A673 (cell line): ENCODE data around the gene PNPLA6. TPM values are rescaled to one million over a fixed set of nuclear protein-coding genes. Genes with fewer than 3 reads are reported as not detected.

Experiments used
- BruUV-seq: library from RNA; stranded (reverse); fragments of 400-500 nt; replicated peaks from 2 replicates; lab custom pipeline; 2021; lab: Mats Ljungman, UMichigan
- CTCF ChIA-PET: fragments of 300-600 bp; sonication (Branson Sonifier 250); formaldehyde crosslinking; loops from one replicate; lab custom pipeline; 2022; ENCODE audit warnings: antibody characterized with exemption; lab: Charles Lee
- POLR2A ChIA-PET: fragments of 300-600 bp; sonication (Branson Sonifier 250); formaldehyde crosslinking; loops from one replicate; lab custom pipeline; 2022; ENCODE audit warnings: antibody characterized with exemption; ENCODE audit not compliant: low non-redundant PET; lab: Charles Lee
- DNase-seq: peaks from one replicate; pipeline ENCODE4 v3.0.0-alpha.2; 2015; ENCODE audit warnings: low spot score
- H3K27ac ChIP-seq: fragments of 200-600 bp; sonication (generic); 2 replicates; pipeline ENCODE4 v1.5.1; 2016; ENCODE audit warnings: mixed run types, low read depth, mild to moderate bottlenecking, mixed read lengths, antibody characterized with exemption, low read length; ENCODE audit not compliant: poor library complexity, severe bottlenecking
- H3K27me3 ChIP-seq: fragments of 200-600 bp; sonication (generic); replicated peaks from 2 replicates; pipeline ENCODE4 v1.6.1; 2017; ENCODE audit warnings: mixed run types, low read depth, mild to moderate bottlenecking, mixed read lengths, antibody characterized with exemption, low read length; ENCODE audit not compliant: insufficient read depth, poor library complexity
- H3K36me3 ChIP-seq: fragments of 200-600 bp; sonication (generic); 2 replicates; pipeline ENCODE4 v1.6.1; 2016; ENCODE audit warnings: mixed run types, mild to moderate bottlenecking, mixed read lengths, antibody characterized with exemption, low read length; ENCODE audit not compliant: insufficient read depth, poor library complexity, severe bottlenecking
- H3K4me1 ChIP-seq: fragments of 200-600 bp; sonication (generic); 2 replicates; pipeline ENCODE4 v1.6.1; 2017; ENCODE audit warnings: mixed run types, mild to moderate bottlenecking, mixed read lengths, antibody characterized with exemption, low read length; ENCODE audit not compliant: insufficient read depth, poor library complexity, severe bottlenecking
- H3K4me3 ChIP-seq: fragments of 200-600 bp; sonication (generic); 2 replicates; pipeline ENCODE4 v1.5.1; 2016; ENCODE audit warnings: low read depth, mixed run types, mild to moderate bottlenecking, mixed read lengths, low read length; ENCODE audit not compliant: poor library complexity, severe bottlenecking
- H3K9me3 ChIP-seq: fragments of 200-600 bp; sonication (generic); 2 replicates; pipeline ENCODE4 v1.6.1; 2016; ENCODE audit warnings: mixed run types, low read depth, mild to moderate bottlenecking, mixed read lengths, antibody characterized with exemption, low read length; ENCODE audit not compliant: poor library complexity, severe bottlenecking
- CTCF ChIP-seq: fragments of 300-800, 200-600 bp; sonication (generic); conservative IDR thresholded peaks from 2 replicates; pipeline ENCODE4 v1.5.1; 2017; ENCODE audit warnings: low read depth, mild to moderate bottlenecking, antibody characterized with exemption, low read length, moderate library complexity, mixed read lengths
- EZH2 ChIP-seq: fragments of 200-600 bp; sonication (generic); IDR thresholded peaks from 2 replicates; pipeline ENCODE4 v1.6.1; 2017; ENCODE audit warnings: borderline replicate concordance, low read depth, mild to moderate bottlenecking, mixed read lengths, antibody characterized with exemption, low read length; ENCODE audit not compliant: poor library complexity, severe bottlenecking
- intact Hi-C: fragments of 100-400 bp; cut with micrococcal nuclease; formaldehyde crosslinking; loops from one replicate; pipeline ENCODE4 v1.10.0; 2022; ENCODE audit not compliant: unreplicated experiment
- total RNA-seq: library from RNA; stranded (reverse); gene quantifications from 2 replicates; pipeline ENCODE4 v1.2.3, GENCODE V29; 2021

The PNPLA6 gene
- total RNA-seq, 1 experiment from 2014 or later: 70.4 TPM

- H3K36me3 ChIP-seq: no peaks in the 10 kb centered on the region
- DNase-seq: no peak
- TF ChIP-seq EZH2 (no peak), CTCF (no peak)
- peak overlapping the region; percentile 66 for H3K4me3 ChIP-seq
- BruUV-seq: no TSS peak
- H3K27me3 ChIP-seq: no peaks in the 10 kb centered on the region
- intact Hi-C loops: no loop called here
- POLR2A ChIA-PET: interaction anchor here (0.6 kb wide), 1 partner anchor 9 kb away, joined by 12 read pairs; no protein-coding TSS in a partner anchor
- peaks cover 15% of the 10 kb centered on the region for H3K4me1 ChIP-seq
- no peaks in the 10 kb centered on the region for H3K9me3 ChIP-seq
- CTCF ChIA-PET: interaction anchor here (0.6 kb wide), 1 partner anchor 25 kb away, joined by 4 read pairs; no protein-coding TSS in a partner anchor
- H3K27ac ChIP-seq: peak overlapping the region; percentile 24
Observed at GRCh38 chr19:7522923-7523667, 12.4 kb upstream of the PNPLA6 start.

GRCh38 chr19:7524523-7524922, 11.0 kb upstream of the PNPLA6 start:
- Histone ChIP-seq H3K36me3 (no peaks in the 10 kb centered on the region), H3K27ac (no peak overlapping the region), H3K4me1 (peaks cover 15% of the 10 kb centered on the region), H3K9me3 (no peaks in the 10 kb centered on the region), H3K27me3 (no peaks in the 10 kb centered on the region), H3K4me3 (no peak overlapping the region)
- BruUV-seq: no TSS peak
- intact Hi-C loops: no loop called here
- TF ChIP-seq EZH2: no peak
- TF ChIP-seq CTCF: no peak
- no peak for DNase-seq
- CTCF ChIA-PET: no interaction called here
- POLR2A ChIA-PET: no interaction called here

GRCh38 chr19:7524992-7525739, 10.4 kb upstream of the PNPLA6 start:
- Histone ChIP-seq H3K9me3 (no peaks in the 10 kb centered on the region), H3K4me3 (no peak overlapping the region), H3K4me1 (peaks cover 15% of the 10 kb centered on the region), H3K27me3 (no peaks in the 10 kb centered on the region), H3K36me3 (no peaks in the 10 kb centered on the region), H3K27ac (no peak overlapping the region)
- intact Hi-C loops: no loop called here
- DNase-seq: no peak
- no TSS peak for BruUV-seq
- CTCF ChIA-PET: no interaction called here
- TF ChIP-seq EZH2 (no peak), CTCF (no peak)
- POLR2A ChIA-PET: no interaction called here
